Stimulated activated CD8-positive, alpha-beta memory T cell treated with anti-CD3 and anti-CD28 coated beads, Interleukin-12 subunit alpha, Interleukin-12 subunit beta, amount 100 ng/mL, for 24 hours (primary cell): Measurements from ENCODE around the gene POGK.
"Not testable (repeated sequence)": the region's sequence is repeated elsewhere in the genome, so short reads cannot be mapped to it uniquely, and the experiment has no call there.

Source experiments
- DNase-seq: peaks from one replicate; pipeline ENCODE4 v3.0.0-alpha.2; 2020; ENCODE audit errors: extremely low read depth

Gene POGK

GRCh38 chr1:166857995-166858394, 18.7 kb downstream of the POGK start:
- no peak for DNase-seq

GRCh38 chr1:166858726-166859419, 19.6 kb downstream of the POGK start:
- no peak for DNase-seq

- no peak for DNase-seq
Measured at GRCh38 chr1:166859597-166859996, 20.3 kb downstream of the POGK start.

- no peak for DNase-seq
Measured at GRCh38 chr1:166865926-166866325, 26.7 kb downstream of the POGK start.

GRCh38 chr1:166868639-166869038, 29.4 kb downstream of the POGK start:
- no peak for DNase-seq

GRCh38 chr1:166869318-166870099, 30.2 kb downstream of the POGK start:
- DNase-seq = no peak

- no peak for DNase-seq
Measured at GRCh38 chr1:166870584-166870983, 31.3 kb downstream of the POGK start.

GRCh38 chr1:166874464-166874863, 35.2 kb downstream of the POGK start:
- no peak for DNase-seq

- DNase-seq = no peak
Measured at GRCh38 chr1:166875302-166875733, 36.0 kb downstream of the POGK start.

GRCh38 chr1:166875734-166876539, 36.7 kb downstream of the POGK start, which contains the start of gene TADA1:
Gene TADA1 (minus strand): TSS chr1:166876264. CDS start chr1:166876233, 31 bp downstream.
- DNase-seq = peak; percentile 98

GRCh38 chr1:166876540-166876838, 37.2 kb downstream of the POGK start:
- DNase-seq = no peak

GRCh38 chr1:166878173-166878917, 39.1 kb downstream of the POGK start:
- DNase-seq = not testable (repeated sequence)

GRCh38 chr1:166882893-166883292, 43.6 kb downstream of the POGK start:
- no peak for DNase-seq

GRCh38 chr1:166884040-166884642, 44.9 kb downstream of the POGK start:
- DNase-seq = no peak

GRCh38 chr1:166884971-166885370, 45.7 kb downstream of the POGK start:
- no peak for DNase-seq

GRCh38 chr1:166888373-166889111, 49.3 kb downstream of the POGK start:
- DNase-seq = no peak

GRCh38 chr1:166889776-166890175, 50.5 kb downstream of the POGK start:
- DNase-seq = no peak

GRCh38 chr1:166895766-166896165, 56.5 kb downstream of the POGK start:
- DNase-seq = no peak

- DNase-seq = no peak
Measured at GRCh38 chr1:166899769-166900168, 60.5 kb downstream of the POGK start.

GRCh38 chr1:166900987-166901386, 61.7 kb downstream of the POGK start:
- no peak for DNase-seq

GRCh38 chr1:166902279-166902678, 63.0 kb downstream of the POGK start:
- no peak for DNase-seq
